Raji (cell line): Measurements from ENCODE around the gene SNRPD1.

Experiments
- POLR2A ChIP-seq: IDR thresholded peaks from 2 replicates; pipeline ENCODE4 v1.6.1; 2011; ENCODE audit warnings: low read depth, low read length, control low read depth; ENCODE audit not compliant: insufficient read depth

Gene SNRPD1

DNA sequence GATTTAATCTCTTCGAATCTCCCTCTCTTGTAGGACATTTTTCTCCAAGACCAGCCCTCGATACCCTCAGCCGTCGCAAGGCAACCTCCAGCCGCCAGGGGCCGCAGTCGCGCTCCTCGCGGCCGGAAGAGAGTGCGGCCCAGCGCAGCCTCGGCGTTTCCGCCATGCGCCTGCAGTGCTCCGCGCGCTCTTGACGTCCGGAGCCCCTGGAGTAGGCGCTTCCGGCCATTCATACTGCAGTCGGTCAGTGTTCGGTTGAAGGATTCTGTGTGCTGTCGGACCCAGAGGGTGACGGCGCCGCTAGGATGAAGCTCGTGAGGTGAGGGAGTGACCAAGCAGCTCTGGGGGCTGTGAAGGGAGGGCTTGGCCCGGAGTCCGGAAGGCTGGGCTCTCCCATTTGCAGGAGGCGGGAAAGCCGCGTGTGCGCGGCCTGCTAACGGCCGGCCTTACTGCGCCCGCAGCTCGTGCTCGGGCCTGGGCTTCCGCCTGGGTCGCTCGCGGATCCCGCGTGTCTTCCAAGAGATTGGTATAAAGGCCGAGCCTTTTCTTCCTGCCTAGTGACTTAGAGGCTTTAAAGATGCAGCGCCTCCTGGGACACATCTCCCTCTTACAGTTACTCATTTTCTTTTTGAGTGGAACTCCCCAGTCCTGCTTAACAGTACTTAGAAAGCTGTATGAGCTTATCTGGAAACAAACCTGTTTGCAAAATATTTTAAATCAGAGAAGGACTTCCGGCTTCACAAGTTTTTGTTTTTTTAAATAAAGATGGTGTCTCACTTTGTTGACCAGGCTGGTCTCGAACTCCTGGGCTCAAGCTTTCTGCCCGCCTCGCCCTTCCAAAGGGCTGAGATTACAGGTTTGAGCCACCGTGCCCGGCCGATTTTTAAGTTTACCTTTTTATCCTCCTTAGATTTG is at the start of gene SNRPD1:
TSS of gene SNRPD1 (plus strand) at position 190 of the 915 bp plus-strand sequence. CDS start at position 306, 116 bp downstream.
- TF ChIP-seq POLR2A: peak; percentile 96

DNA sequence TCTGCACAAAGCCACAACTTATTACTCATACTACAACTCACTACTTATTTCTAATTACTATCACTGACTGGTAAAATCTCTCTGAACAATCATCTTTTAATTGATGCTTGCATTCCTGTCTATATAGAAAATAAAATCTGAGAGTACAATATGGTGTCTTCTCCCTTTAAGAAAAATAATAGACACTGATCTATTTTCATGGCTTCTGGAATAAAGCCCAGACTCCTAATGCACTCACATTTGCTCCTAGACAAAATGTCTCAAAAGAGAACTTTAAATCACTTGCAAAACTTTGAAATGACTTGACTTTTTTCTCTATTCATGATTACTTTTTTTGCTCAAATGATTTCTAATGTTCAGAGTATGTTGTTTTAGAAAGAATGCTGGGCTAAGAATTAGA is 40.3 kb upstream of the SNRPD1 start:
- TF ChIP-seq POLR2A: no peak

DNA sequence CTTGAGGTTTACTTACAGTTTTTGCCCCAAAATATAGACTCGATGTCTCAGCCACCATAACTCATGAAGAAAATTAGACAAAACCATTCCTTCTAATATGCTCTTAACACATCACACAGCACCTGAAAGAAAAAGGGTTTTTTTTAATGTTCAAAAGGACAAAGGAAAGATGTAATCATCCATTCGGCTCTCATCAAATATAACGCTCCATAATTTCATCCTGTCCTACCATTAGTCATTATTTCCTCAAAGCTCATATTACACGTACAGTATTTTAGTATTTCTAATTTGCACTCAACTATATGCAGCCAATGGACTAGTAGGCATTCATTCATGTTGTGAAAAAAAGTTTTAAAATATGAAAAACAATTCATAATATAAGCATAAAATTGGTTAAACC is 36.5 kb upstream of the SNRPD1 start:
- no peak for TF ChIP-seq POLR2A

DNA sequence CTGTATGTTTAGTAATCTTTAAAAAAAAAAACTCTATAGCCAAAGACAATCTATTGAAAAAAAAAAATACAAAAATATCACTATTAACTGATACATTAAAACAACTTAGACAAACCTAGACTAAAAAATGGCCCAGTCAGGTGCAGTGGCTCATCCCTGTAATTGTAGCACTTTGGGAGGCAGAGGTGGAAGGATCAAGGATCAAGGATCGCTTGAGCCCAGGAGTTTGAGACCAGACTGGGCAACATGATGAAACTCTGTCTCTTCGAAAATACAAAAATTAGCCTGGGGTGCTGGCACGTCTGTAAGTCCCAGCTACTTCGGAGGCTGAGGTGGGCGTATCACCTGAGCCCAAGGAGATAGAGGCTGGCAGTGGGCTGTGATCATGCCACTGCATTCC is 27.7 kb upstream of the SNRPD1 start:
- TF ChIP-seq POLR2A: no peak

DNA sequence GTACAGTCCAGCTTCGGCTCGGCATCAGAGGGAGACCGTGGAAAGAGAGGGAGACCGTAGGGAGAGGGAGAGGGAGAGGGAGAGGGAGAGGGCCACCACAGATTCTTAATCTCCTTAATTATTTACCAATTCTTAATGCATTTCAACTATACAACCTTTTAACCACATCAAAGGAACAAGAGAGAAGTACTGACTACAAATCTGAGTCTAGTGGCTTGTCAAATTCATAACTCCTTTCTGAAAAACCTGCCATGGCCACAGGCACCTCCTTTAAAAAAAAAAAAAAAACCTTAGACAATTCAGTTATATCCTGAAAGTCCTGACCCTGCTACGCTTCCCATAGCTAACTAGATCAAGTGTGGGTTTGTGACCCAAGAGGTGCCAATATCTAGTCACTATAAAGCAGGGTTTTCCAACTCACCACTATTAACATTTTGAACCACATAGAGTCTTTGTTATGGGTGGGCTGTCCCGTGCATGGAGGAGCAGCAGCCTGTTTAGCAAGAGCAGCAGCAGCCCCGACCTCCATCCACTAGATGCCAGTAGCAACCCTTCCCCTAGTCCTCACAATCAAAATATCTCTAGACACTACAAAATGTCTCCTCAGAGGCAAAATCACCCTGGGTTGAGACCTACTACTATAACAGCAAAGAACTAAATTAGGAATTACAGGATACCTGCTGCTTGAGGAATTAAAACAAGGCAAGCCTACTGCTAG is 18.4 kb upstream of the SNRPD1 start:
- TF ChIP-seq POLR2A: no peak

DNA sequence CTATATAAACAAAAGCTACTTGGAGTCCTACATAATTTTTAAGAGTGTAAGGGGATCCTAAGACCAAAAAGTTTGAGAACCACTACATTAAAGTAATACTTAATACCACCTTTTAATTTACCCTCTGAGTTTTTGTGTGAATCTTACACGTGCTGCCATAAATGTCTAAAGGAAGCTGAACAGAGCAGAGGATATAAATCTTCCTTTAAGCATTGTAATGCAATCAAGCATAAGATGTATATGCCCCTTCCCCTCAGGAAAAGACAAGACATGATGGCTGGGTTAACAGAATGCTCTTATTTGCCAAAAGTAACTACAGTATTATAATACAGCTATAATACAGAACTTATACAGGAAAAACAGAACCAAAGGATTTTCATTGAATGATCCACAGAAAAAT is 14.5 kb upstream of the SNRPD1 start:
- no peak for TF ChIP-seq POLR2A

DNA sequence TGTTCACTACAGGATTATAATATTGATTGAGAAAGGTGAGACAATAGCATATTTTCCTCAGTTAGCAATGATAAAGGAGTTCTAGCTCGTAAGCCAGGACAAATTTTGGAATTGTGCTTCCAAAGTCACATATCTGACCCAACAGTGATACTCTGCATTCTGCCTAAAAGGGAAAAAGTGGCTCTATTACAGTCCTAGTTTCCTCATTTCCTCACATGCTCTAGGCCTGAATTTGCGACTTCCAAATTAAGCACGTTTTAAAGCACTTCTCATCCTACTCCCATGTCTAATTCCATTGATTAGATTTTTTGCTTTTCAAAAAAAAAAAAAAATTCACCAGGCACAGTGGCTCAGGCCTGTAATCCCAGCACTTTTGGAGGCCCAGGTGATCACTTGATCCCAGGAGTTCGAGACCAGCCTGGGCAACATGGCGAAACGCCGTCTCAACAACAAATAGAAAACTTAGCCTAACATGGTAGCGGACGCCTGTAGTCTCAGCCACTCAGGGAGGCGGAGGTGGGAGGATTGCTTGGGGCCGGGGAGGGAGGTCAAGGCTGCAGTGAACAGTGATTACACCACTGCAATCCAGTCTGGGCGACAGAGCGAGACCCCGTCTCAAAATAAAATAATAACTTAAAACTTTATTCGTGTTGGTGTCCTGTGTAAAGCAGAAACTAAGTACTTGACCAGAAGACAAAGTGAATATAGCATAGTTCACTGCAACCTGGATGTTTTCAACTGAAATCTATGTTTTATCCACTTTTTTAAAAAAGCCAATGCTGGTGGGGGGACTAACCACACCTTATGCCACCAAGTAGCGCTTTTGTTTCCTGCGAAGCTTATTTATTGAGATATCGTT is 13.2 kb upstream of the SNRPD1 start:
- no peak for TF ChIP-seq POLR2A

DNA sequence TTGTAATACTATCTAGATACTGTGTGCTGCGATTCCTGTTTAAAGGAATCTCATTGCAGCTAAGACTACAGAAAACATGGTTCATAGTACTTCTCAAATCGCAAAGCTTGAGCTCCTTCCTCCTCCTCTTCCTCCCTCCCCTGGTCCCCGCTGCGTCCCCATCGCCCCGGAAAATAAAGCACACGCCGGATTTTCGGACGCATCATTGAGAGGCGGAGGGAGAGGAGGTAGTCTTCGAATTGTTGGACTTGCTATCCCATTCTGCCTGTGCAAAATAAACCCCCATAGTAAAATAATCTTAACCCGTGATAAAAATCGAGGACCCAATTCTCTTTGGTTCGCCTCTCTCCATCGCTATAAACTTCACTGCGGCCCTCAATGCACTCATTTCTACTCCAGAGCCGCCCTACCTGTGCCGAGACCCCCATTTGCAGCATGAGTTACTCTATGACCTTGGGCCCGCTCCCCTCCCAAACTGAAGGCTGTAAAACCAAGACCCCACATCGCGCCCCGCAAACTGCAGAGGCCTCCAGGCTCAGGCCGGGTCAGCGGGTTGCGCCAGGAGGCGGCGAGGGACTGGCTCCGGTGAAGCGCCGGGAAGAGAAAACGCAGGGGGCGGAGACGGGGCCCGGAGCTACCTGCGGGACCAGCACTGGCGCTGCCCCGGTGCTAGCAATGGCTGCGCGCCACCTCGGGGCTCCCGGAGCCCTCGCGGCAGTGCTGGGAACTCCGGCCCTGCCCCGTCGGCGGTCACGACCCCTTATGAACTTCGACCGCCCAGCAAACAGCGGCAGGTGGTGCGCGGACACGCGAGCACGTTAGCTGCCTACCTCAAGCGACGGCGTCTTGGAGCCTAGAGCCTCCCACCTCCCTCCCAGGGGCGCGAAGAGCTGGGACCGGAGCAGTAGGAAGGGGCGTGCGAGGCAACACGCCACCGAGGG is 12.3 kb upstream of the SNRPD1 start:
- TF ChIP-seq POLR2A: no peak

DNA sequence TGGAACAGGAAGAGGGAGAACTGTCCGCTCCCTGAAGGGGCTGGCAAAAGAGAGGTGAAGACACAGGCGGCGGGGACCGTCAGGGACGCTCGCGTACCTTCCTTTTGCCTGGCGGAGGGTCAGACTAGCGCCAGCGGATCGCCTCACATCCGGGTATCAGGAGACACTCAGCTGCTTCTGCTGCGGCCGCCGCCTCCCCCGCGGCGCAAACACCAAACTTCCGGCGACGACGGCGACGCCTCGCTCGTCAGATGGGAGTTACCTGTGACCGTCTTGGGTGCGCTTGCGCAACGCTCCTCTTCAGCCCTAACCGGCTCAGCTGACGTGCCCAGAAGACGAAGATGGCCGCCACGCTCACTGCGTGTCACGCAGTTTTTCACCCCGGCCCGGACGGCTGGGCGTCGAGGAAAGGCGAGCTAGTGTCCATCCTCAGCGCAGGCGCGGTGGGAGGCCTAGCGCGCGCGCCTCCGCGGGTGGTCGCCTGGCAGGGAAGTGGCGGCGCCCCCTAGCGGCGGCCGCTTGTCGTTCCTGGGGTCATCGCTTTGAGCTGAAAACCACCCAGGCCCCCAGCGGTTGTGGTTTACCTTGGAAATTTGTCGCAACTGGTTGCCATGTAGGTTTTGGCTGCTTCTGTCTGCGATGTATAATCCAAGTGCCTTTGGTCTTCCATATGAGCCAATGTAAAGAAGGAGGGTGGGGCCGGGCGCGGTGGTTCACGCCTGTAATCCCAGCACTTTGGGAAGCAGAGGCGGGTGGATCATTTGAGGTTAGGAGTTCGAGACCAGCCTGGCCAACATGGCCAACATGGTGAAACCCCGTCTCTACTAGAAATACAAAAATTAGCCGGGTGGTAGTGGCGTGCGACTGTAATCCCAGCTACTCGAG is 11.3 kb upstream of the SNRPD1 start, which contains the start of gene ESCO1:
TSS of gene ESCO1 (minus strand) at position 179 of the 885 bp plus-strand sequence. CDS start 25,861 bp downstream, outside the sequence.
- TF ChIP-seq POLR2A: peak; percentile 98

DNA sequence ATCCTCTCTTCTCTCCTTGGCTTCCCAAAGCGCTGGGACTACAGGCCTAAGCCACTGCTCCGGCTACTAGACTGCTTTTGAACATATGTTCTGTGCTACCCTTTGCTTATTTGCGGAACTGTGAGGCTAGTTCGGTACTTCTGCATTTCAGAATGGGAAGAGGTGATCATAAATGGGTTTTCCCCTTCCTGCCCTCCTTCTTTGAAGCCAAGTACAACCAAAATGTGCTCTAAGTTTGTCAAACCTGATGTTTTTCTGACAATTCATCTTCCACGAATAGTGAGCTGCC is 9.9 kb upstream of the SNRPD1 start:
- TF ChIP-seq POLR2A: no peak

DNA sequence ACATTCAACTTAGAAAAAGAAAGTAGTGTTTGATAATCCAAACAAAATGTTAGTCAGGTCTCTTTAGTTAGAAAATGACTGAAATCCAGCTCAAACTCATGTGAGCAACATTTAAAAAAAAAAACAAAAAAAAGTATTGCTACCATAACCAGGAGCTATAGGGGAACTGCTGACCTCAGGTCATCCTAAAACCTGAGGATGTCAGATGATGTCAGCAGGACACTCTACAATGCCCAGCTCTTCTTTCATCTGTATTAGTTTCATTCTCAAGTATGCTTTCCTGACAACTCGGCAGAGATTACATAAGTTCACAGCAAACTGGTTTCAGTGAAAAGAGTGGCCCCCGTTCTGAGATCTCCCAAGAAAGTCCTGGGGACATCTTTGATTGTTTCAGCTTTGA is 7.4 kb upstream of the SNRPD1 start:
- TF ChIP-seq POLR2A: no peak

DNA sequence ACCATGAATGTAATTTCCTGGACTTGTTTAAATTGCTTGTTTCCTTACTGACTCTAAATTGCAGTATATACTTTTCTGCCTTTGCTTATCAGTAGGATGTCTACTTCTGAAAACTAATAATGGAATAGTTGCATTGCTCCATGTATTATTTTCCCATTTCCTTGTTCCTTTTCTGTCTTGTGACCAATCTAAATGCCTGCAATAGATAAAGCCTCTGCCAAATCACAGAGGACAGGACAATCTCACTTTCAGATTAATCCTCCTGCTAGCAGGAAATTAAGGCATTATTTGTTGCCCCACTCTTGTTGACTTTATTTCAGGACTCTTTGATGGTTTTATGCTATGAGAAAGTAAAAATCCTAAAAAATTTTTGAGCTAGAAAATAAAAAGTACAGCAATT is 6.9 kb upstream of the SNRPD1 start:
- TF ChIP-seq POLR2A: no peak

DNA sequence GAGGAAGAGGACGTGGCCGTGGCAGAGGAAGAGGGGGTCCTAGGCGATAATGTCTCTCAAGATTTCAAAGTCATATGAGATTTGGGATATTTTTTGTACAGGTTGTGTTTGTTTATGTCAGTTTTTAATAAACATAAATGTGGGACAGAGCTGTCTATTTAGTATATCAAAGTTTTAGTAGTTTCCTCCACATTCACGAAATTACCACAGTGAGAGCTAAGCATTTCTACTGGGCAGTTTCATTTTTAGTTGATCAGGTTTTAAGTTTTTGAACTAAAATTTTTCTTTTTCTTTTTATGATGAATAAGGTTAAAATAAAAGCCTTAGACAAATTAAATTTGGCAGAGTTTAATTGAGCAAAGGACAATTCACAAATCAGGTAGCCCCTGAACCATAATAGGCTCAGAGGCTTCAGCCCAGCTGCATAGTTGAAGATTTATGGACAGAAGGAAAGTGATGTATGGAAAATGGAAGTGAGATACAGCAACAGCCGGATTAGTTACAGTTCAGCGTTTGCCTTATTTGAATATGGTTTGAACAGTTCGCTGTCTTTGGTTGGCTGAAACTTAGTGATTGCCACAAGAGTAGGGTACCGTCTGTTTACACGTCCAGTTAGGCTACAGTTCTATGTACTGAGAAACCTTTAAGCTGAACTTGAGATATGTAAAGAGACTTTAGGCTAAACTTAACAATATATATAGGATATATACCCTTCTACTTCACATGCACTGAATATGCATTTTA is 17.1 kb downstream of the SNRPD1 start:
- no peak for TF ChIP-seq POLR2A
